ENCODE results near the gene NFE2L2. TPM values are rescaled to one million over a fixed set of nuclear protein-coding genes. Genes with fewer than 3 reads are reported as not detected.

Gene NFE2L2
- total RNA-seq, 4 donors from 2014 or later, result 41.6 to 105 (median 65.2) TPM

GRCh38 chr2:177243073-177243472 is 21.5 kb downstream of the NFE2L2 start:
- in situ Hi-C loops (cut with MboI; ENCODE audit: low pct_ligation_motif_present in 1 of 4, low pct_unique_long_range_greater_than_20kb in 1 of 4, low sequenced_read_pairs in 3 of 4) (no loop called here), intact Hi-C loops (cut with DNase I; ENCODE audit: low total_unique reads) (no loop called here)
- no peak for DNase-seq
- Histone ChIP-seq H3K4me3 (no peak overlapping the region), H3K9me3 (no peaks in the 10 kb centered on the region), H3K27me3 (no peaks in the 10 kb centered on the region), H3K27ac (peak overlapping the region; percentile 84 to 89 (median 86)), H3K4me1 (peaks cover 50 to 99% (median 78%) of the 10 kb centered on the region in 4 donors), H3K36me3 (no peaks in the 10 kb centered on the region)
- no peak for TF ChIP-seq POLR2A (IDR thresholded peaks at IDR 0.05)
- no peak for TF ChIP-seq CTCF (IDR thresholded peaks at IDR 0.05)
- no peak for TF ChIP-seq EP300 (IDR thresholded peaks at IDR 0.05; ENCODE audit: low read depth)
- no peak for TF ChIP-seq POLR2AphosphoS5 (IDR thresholded peaks at IDR 0.05)
- WGBS, 2 donors (ENCODE audit: low coverage in 1 of 2), result 92 to 100% methylated on average over 1 to 3 of the region's 3 CpGs

GRCh38 chr2:177242121-177242987 is 22.2 kb downstream of the NFE2L2 start:
- peaks cover 53 to 99% (median 82%) of the 10 kb centered on the region in 4 donors for H3K4me1 ChIP-seq
- in situ Hi-C loops (cut with MboI; ENCODE audit: low pct_ligation_motif_present in 1 of 4, low pct_unique_long_range_greater_than_20kb in 1 of 4, low sequenced_read_pairs in 3 of 4), result no loop called here
- DNase-seq, result no peak
- H3K27ac ChIP-seq, result peak overlapping the region; percentile 84 to 89 (median 86)
- intact Hi-C loops (cut with DNase I; ENCODE audit: low total_unique reads), result no loop called here
- H3K4me3 ChIP-seq, result peak overlapping the region in 1 of 4 donors; percentile 7
- TF ChIP-seq EP300 (IDR thresholded peaks at IDR 0.05; ENCODE audit: low read depth) (peak; percentile 50), POLR2AphosphoS5 (IDR thresholded peaks at IDR 0.05) (peak; percentile 74 to 80 (median 76)), POLR2A (IDR thresholded peaks at IDR 0.05) (no peak), CTCF (IDR thresholded peaks at IDR 0.05) (no peak)
- no peaks in the 10 kb centered on the region for H3K9me3 ChIP-seq
- H3K36me3 ChIP-seq, result no peaks in the 10 kb centered on the region
- H3K27me3 ChIP-seq, result no peaks in the 10 kb centered on the region
- WGBS, 2 donors (ENCODE audit: low coverage in 1 of 2), result 22 to 25% methylated on average over 5 of the region's 5 CpGs

- intact Hi-C loops (cut with DNase I; ENCODE audit: low total_unique reads), result no loop called here
These were observed 22.8 kb downstream of the NFE2L2 start for GRCh38 chr2:177241711-177242120.

More at GRCh38 chr2:177241711-177242120, 22.8 kb downstream of the NFE2L2 start:
- Histone ChIP-seq H3K4me3 (peak overlapping the region in 1 of 4 donors; percentile 7), H3K36me3 (no peaks in the 10 kb centered on the region), H3K27ac (peak overlapping the region; percentile 84 to 89 (median 86)), H3K4me1 (peaks cover 48 to 99% (median 83%) of the 10 kb centered on the region in 4 donors), H3K9me3 (no peaks in the 10 kb centered on the region), H3K27me3 (no peaks in the 10 kb centered on the region)
- TF ChIP-seq CTCF (IDR thresholded peaks at IDR 0.05), result no peak
- TF ChIP-seq EP300 (IDR thresholded peaks at IDR 0.05; ENCODE audit: low read depth), result no peak
- no peak for TF ChIP-seq POLR2A (IDR thresholded peaks at IDR 0.05)
- TF ChIP-seq POLR2AphosphoS5 (IDR thresholded peaks at IDR 0.05), result no peak
- in situ Hi-C loops (cut with MboI; ENCODE audit: low pct_ligation_motif_present in 1 of 4, low pct_unique_long_range_greater_than_20kb in 1 of 4, low sequenced_read_pairs in 3 of 4), result no loop called here
- no peak for DNase-seq
- 56 to 67% methylated on average over 1 of the region's 1 CpG for WGBS, 2 donors (ENCODE audit: low coverage in 1 of 2)

Data from transverse colon (tissue), 4 donors.